Measurements from ENCODE around the gene PTN.
"Not testable (repeated sequence)": the region's sequence is repeated elsewhere in the genome, so short reads cannot be mapped to it uniquely, and the experiment has no call there.

PTN gene

GRCh38 chr7:137289101-137289500, 54.4 kb downstream of the PTN start:
- Histone ChIP-seq H3K9ac (ENCODE audit: low read length) (no peak overlapping the region), H3K9me3 (ENCODE audit: control insufficient read depth, low read depth, low read length) (peaks cover 4% of the 10 kb centered on the region), H3K27me3 (ENCODE audit: control insufficient read depth, insufficient read depth, low read length) (no peaks in the 10 kb centered on the region), H3K36me3 (ENCODE audit: control insufficient read depth, low read depth, low read length) (no peaks in the 10 kb centered on the region), H3K27ac (ENCODE audit: low read length) (no peak overlapping the region), H3K4me1 (ENCODE audit: control insufficient read depth, low read depth, low read length) (peaks cover 18% of the 10 kb centered on the region), H3K4me3 (ENCODE audit: low read length) (peak overlapping the region; percentile 14)

DNA sequence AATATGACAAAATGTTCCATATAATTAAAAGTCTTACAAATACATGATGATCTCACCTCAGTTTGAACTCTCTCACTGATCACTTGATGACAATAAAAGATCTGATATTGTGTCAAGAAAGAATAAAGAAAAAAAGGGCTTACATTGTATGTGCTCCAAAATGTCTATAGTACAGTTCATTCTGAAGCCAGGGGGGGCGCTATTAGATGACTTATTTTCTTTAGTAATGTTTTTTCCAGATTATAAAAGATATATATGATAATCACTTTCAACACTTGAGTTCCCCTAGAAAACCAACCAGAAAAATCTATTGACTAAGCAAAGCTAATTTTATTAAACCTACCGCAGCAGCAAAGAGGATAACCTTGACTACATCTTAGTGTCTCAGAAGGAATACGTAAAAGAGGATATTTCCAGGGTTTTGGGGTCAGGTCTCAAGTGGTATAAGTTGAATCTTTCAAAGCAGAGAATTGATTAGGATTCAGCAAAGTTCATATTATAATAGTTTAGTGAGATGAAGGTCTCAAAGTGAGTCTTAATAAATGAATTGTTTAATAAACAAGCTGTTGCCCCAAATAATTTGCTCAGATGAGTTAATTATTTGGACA, 55.8 kb downstream of the PTN start:
- H3K9ac ChIP-seq (ENCODE audit: low read length), result no peak overlapping the region
- no peaks in the 10 kb centered on the region for H3K36me3 ChIP-seq (ENCODE audit: control insufficient read depth, low read depth, low read length)
- peaks cover 18% of the 10 kb centered on the region for H3K4me1 ChIP-seq (ENCODE audit: control insufficient read depth, low read depth, low read length)
- H3K4me3 ChIP-seq (ENCODE audit: low read length), result no peak overlapping the region
- H3K9me3 ChIP-seq (ENCODE audit: control insufficient read depth, low read depth, low read length), result peaks cover 4% of the 10 kb centered on the region
- no peak overlapping the region for H3K27ac ChIP-seq (ENCODE audit: low read length)
- H3K27me3 ChIP-seq (ENCODE audit: control insufficient read depth, insufficient read depth, low read length), result no peaks in the 10 kb centered on the region

DNA sequence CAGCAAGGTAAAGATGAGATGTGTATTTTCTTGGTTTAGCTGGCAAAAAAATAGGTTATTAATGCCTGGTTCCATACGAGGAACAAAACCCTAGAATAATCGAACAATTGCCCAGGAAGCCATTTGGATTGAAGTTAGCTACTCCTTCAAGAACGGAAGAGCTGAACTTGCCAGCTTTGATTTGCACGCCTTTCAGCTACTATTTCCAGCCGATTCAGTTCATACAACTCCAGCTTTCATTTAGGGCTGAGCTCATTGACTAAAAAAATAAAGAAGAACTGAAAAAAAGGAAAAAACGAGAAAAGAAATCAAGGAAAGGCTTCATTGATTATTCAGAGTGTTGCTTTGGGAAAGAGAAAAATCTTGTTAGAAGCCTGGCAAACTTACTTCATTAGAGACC, 60.4 kb downstream of the PTN start:
- no peaks in the 10 kb centered on the region for H3K9me3 ChIP-seq (ENCODE audit: control insufficient read depth, low read depth, low read length)
- no peak overlapping the region for H3K9ac ChIP-seq (ENCODE audit: low read length)
- peaks cover 4% of the 10 kb centered on the region for H3K4me1 ChIP-seq (ENCODE audit: control insufficient read depth, low read depth, low read length)
- no peaks in the 10 kb centered on the region for H3K27me3 ChIP-seq (ENCODE audit: control insufficient read depth, insufficient read depth, low read length)
- no peaks in the 10 kb centered on the region for H3K36me3 ChIP-seq (ENCODE audit: control insufficient read depth, low read depth, low read length)
- no peak overlapping the region for H3K27ac ChIP-seq (ENCODE audit: low read length)
- H3K4me3 ChIP-seq (ENCODE audit: low read length), result no peak overlapping the region

GRCh38 chr7:137282043-137282442, 61.5 kb downstream of the PTN start:
- Histone ChIP-seq H3K27me3 (ENCODE audit: control insufficient read depth, insufficient read depth, low read length) (no peaks in the 10 kb centered on the region), H3K9me3 (ENCODE audit: control insufficient read depth, low read depth, low read length) (no peaks in the 10 kb centered on the region), H3K27ac (ENCODE audit: low read length) (no peak overlapping the region), H3K4me1 (ENCODE audit: control insufficient read depth, low read depth, low read length) (no peaks in the 10 kb centered on the region), H3K9ac (ENCODE audit: low read length) (no peak overlapping the region), H3K4me3 (ENCODE audit: low read length) (no peak overlapping the region), H3K36me3 (ENCODE audit: control insufficient read depth, low read depth, low read length) (no peaks in the 10 kb centered on the region)

GRCh38 chr7:137276189-137276588, 67.3 kb downstream of the PTN start:
- H3K27me3 ChIP-seq (ENCODE audit: control insufficient read depth, insufficient read depth, low read length), result no peaks in the 10 kb centered on the region
- H3K4me1 ChIP-seq (ENCODE audit: control insufficient read depth, low read depth, low read length), result peaks cover 10% of the 10 kb centered on the region
- H3K9ac ChIP-seq (ENCODE audit: low read length), result no peak overlapping the region
- H3K27ac ChIP-seq (ENCODE audit: low read length), result no peak overlapping the region
- H3K36me3 ChIP-seq (ENCODE audit: control insufficient read depth, low read depth, low read length), result no peaks in the 10 kb centered on the region
- H3K4me3 ChIP-seq (ENCODE audit: low read length), result no peak overlapping the region
- H3K9me3 ChIP-seq (ENCODE audit: control insufficient read depth, low read depth, low read length), result no peaks in the 10 kb centered on the region

- Histone ChIP-seq H3K4me3 (ENCODE audit: low read length) (no peak overlapping the region), H3K9ac (ENCODE audit: low read length) (no peak overlapping the region), H3K36me3 (ENCODE audit: control insufficient read depth, low read depth, low read length) (no peaks in the 10 kb centered on the region), H3K4me1 (ENCODE audit: control insufficient read depth, low read depth, low read length) (peaks cover 10% of the 10 kb centered on the region), H3K27me3 (ENCODE audit: control insufficient read depth, insufficient read depth, low read length) (no peaks in the 10 kb centered on the region), H3K9me3 (ENCODE audit: control insufficient read depth, low read depth, low read length) (no peaks in the 10 kb centered on the region), H3K27ac (ENCODE audit: low read length) (no peak overlapping the region)
Measured at GRCh38 chr7:137272249-137272648, 71.3 kb downstream of the PTN start.

DNA sequence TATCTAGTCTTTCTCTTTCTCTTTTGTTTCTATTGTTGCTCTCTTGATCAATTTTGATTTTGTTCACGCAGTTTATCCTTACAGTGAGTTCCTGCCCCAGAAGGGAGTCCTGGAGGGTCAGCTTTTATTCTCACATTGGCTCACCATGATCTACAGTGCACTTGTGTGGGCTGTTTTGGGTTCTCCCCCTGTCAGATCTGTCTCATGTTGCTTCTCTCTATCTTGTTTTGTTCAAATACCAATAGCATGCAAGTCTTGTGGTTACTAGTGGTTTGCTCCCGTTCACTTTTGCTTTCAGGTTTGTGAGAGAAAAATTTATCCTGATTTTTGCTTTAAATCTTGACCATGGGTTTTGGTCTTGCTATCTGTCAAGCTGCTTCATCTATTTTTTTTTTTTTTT, 74.3 kb downstream of the PTN start:
- no peaks in the 10 kb centered on the region for H3K27me3 ChIP-seq (ENCODE audit: control insufficient read depth, insufficient read depth, low read length)
- no peak overlapping the region for H3K27ac ChIP-seq (ENCODE audit: low read length)
- H3K4me3 ChIP-seq (ENCODE audit: low read length), result no peak overlapping the region
- no peaks in the 10 kb centered on the region for H3K9me3 ChIP-seq (ENCODE audit: control insufficient read depth, low read depth, low read length)
- no peaks in the 10 kb centered on the region for H3K36me3 ChIP-seq (ENCODE audit: control insufficient read depth, low read depth, low read length)
- H3K9ac ChIP-seq (ENCODE audit: low read length), result no peak overlapping the region
- H3K4me1 ChIP-seq (ENCODE audit: control insufficient read depth, low read depth, low read length), result no peaks in the 10 kb centered on the region

DNA sequence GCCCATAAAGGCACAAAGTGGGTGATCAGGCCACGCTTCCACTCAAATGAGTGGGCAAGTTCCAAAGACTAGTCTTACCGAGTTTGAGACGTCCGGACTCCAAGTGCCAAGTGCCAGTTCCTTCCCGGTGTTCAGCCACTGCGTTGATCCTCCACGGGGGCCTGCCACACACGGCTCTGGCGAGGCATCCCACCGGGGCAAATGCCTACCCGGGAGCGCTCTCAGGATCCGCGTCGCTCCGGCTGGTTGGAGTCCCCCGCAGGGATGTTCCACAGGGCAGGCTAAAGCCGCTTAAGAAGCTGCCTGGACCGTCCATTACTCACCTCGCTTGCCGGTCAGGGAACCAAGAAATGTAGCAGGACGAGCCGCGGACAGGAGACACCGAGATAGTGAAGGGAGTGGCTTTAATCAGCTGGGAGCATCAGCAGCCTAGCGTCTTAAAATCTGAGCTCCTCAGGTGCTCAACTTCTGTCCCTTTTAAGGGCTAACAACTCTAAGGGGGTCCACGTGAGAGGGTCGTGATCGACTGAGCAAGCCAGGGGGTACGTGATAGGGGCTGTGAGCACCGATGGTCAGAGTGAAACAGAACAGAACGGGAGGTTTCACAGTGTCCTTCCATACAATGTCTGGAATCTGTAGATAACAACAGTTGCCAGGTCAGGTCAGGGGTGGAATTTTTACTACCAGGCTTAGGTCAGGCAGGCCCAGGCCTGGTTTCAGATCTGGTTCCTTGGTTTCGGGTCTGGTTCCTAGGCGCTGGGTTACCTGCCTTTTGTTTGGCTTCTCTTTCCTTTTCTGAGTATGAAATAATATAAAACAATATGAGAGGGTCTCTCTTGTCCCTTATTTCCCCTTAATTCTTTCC, 75.3 kb downstream of the PTN start:
- not testable (repeated sequence) for H3K27me3 ChIP-seq (ENCODE audit: control insufficient read depth, insufficient read depth, low read length); H3K9ac ChIP-seq (ENCODE audit: low read length); H3K4me3 ChIP-seq (ENCODE audit: low read length); H3K27ac ChIP-seq (ENCODE audit: low read length); H3K36me3 ChIP-seq (ENCODE audit: control insufficient read depth, low read depth, low read length); H3K4me1 ChIP-seq (ENCODE audit: control insufficient read depth, low read depth, low read length); H3K9me3 ChIP-seq (ENCODE audit: control insufficient read depth, low read depth, low read length)

- Histone ChIP-seq H3K9me3 (ENCODE audit: control insufficient read depth, low read depth, low read length) (no peaks in the 10 kb centered on the region), H3K9ac (ENCODE audit: low read length) (no peak overlapping the region), H3K27me3 (ENCODE audit: control insufficient read depth, insufficient read depth, low read length) (no peaks in the 10 kb centered on the region), H3K36me3 (ENCODE audit: control insufficient read depth, low read depth, low read length) (no peaks in the 10 kb centered on the region), H3K4me1 (ENCODE audit: control insufficient read depth, low read depth, low read length) (no peaks in the 10 kb centered on the region), H3K27ac (ENCODE audit: low read length) (no peak overlapping the region), H3K4me3 (ENCODE audit: low read length) (no peak overlapping the region)
Measured at GRCh38 chr7:137266764-137267163, 76.8 kb downstream of the PTN start.

DNA sequence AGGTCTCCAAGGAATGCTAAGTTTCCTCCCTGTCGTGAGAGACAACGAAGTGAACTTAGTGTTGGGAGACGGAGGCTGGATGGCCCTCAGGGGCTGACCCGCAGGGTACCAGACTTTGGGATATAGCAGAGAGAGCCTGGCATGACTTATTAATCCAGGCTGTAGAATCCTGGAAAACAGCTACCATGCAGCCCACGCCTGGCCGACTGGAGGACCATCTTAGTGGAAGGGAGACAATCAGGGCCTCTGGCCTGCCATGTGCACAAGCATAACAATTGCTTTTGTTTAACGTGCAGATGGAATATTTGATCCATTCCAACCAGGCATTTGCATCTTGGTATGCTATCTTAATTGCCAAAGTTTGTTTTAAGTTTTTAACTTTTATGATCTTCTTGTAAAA, 78.1 kb downstream of the PTN start:
- H3K27me3 ChIP-seq (ENCODE audit: control insufficient read depth, insufficient read depth, low read length); H3K27ac ChIP-seq (ENCODE audit: low read length); H3K36me3 ChIP-seq (ENCODE audit: control insufficient read depth, low read depth, low read length); H3K9me3 ChIP-seq (ENCODE audit: control insufficient read depth, low read depth, low read length); H3K4me1 ChIP-seq (ENCODE audit: control insufficient read depth, low read depth, low read length); H3K9ac ChIP-seq (ENCODE audit: low read length); H3K4me3 ChIP-seq (ENCODE audit: low read length): not testable (repeated sequence)

DNA sequence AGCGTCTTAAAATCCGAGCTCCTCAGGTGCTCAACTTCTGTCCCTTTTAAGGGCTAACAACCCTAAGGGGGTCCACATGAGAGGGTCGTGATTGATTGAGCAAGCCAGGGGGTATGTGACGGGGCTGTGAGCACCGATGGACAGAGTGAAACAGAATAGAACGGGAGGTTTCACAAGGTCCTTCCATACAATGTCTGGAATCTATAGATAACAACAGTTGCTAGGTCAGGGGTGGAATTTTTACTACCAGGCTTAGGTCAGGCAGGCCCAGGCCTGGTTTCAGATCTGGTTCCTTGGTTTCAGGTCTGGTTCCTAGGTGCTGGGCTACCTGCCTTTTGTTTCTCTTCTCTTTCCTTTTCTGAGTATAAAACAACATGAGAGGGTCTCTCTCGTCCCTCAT, 80.9 kb downstream of the PTN start:
- peaks cover 31% of the 10 kb centered on the region for H3K4me1 ChIP-seq (ENCODE audit: control insufficient read depth, low read depth, low read length)
- H3K27me3 ChIP-seq (ENCODE audit: control insufficient read depth, insufficient read depth, low read length), result no peaks in the 10 kb centered on the region
- no peak overlapping the region for H3K27ac ChIP-seq (ENCODE audit: low read length)
- H3K9me3 ChIP-seq (ENCODE audit: control insufficient read depth, low read depth, low read length), result no peaks in the 10 kb centered on the region
- no peaks in the 10 kb centered on the region for H3K36me3 ChIP-seq (ENCODE audit: control insufficient read depth, low read depth, low read length)
- no peak overlapping the region for H3K4me3 ChIP-seq (ENCODE audit: low read length)
- no peak overlapping the region for H3K9ac ChIP-seq (ENCODE audit: low read length)

- H3K27me3 ChIP-seq (ENCODE audit: control insufficient read depth, insufficient read depth, low read length), result no peaks in the 10 kb centered on the region
- no peak overlapping the region for H3K9ac ChIP-seq (ENCODE audit: low read length)
- H3K9me3 ChIP-seq (ENCODE audit: control insufficient read depth, low read depth, low read length), result no peaks in the 10 kb centered on the region
- no peak overlapping the region for H3K27ac ChIP-seq (ENCODE audit: low read length)
- H3K4me1 ChIP-seq (ENCODE audit: control insufficient read depth, low read depth, low read length), result peaks cover 31% of the 10 kb centered on the region
- H3K4me3 ChIP-seq (ENCODE audit: low read length), result no peak overlapping the region
- H3K36me3 ChIP-seq (ENCODE audit: control insufficient read depth, low read depth, low read length), result no peaks in the 10 kb centered on the region
Measured at GRCh38 chr7:137258552-137258951, 85.0 kb downstream of the PTN start.
